WTC11 (cell line): ENCODE results near the gene USP44. TPM values are rescaled to one million over a fixed set of nuclear protein-coding genes. Genes with fewer than 3 reads are reported as not detected.

Source experiments
- ATAC-seq: fragments of 200-7000 bp; cut with Tn5 transposase; 2 replicates; pipeline ENCODE4 v1.10.0; 2021; ENCODE audit warnings: mild to moderate bottlenecking, moderate library complexity
- CTCF ChIA-PET: fragments of 300-600 bp; sonication (Branson Sonifier 250); formaldehyde crosslinking; loops from one replicate; lab custom pipeline; 2021; ENCODE audit warnings: antibody characterized with exemption; lab: Charles Lee
- POLR2A ChIA-PET: fragments of 350-600 bp; sonication (Branson Sonifier 250); formaldehyde crosslinking; loops from one replicate; lab custom pipeline; 2021; ENCODE audit warnings: antibody characterized with exemption; lab: Charles Lee
- DNase-seq: peaks from one replicate; pipeline ENCODE4 v3.0.0; 2021; ENCODE audit warnings: low spot score
- H3K27ac Mint-ChIP-seq: 2 replicates; pipeline ENCODE4 v1.8.0; 2021; ENCODE audit warnings: mixed read lengths
- H3K27me3 Mint-ChIP-seq: 2 replicates; pipeline ENCODE4 v1.8.0; 2021; ENCODE audit warnings: low read depth, mild to moderate bottlenecking, moderate library complexity, mixed read lengths
- H3K36me3 Mint-ChIP-seq: 2 replicates; pipeline ENCODE4 v1.8.0; 2021; ENCODE audit warnings: mixed read lengths
- H3K4me1 Mint-ChIP-seq: 2 replicates; pipeline ENCODE4 v1.8.0; 2022; ENCODE audit warnings: mixed read lengths
- H3K4me3 Mint-ChIP-seq: 2 replicates; pipeline ENCODE4 v1.8.0; 2021; ENCODE audit warnings: mild to moderate bottlenecking, moderate library complexity, mixed read lengths
- H3K9me3 Mint-ChIP-seq: 2 replicates; pipeline ENCODE4 v1.8.0; 2021; ENCODE audit warnings: mixed read lengths
- ATF2 ChIP-seq: sonication (generic); formaldehyde crosslinking; IDR thresholded peaks from 2 replicates; pipeline ENCODE4 v1.8.1; 2022; ENCODE audit warnings: low read depth, missing genetic modification reagents, borderline replicate concordance
- ATF3 ChIP-seq: sonication (generic); formaldehyde crosslinking; conservative IDR thresholded peaks from 2 replicates; pipeline ENCODE4 v1.8.1; 2022; ENCODE audit warnings: mild to moderate bottlenecking, missing genetic modification reagents
- E2F4 ChIP-seq: sonication (generic); formaldehyde crosslinking; IDR thresholded peaks from 2 replicates; pipeline ENCODE4 v1.8.1; 2022; ENCODE audit warnings: low read depth, mild to moderate bottlenecking, moderate library complexity, missing genetic modification reagents, borderline replicate concordance
- ETV6 ChIP-seq: sonication (generic); formaldehyde crosslinking; IDR thresholded peaks from 2 replicates; pipeline ENCODE4 v1.8.1; 2022; ENCODE audit warnings: mild to moderate bottlenecking, missing genetic modification reagents
- HMGXB4 ChIP-seq: sonication (generic); formaldehyde crosslinking; IDR thresholded peaks from 2 replicates; pipeline ENCODE4 v1.8.1; 2023; ENCODE audit warnings: mild to moderate bottlenecking, moderate library complexity, missing genetic modification reagents
- JAZF1 ChIP-seq: fragments of 250-450 bp; sonication (Bioruptor Pico); IDR thresholded peaks from 2 replicates; pipeline ENCODE4 v1.9.0; 2021; ENCODE audit warnings: moderate library complexity, mild to moderate bottlenecking, inconsistent platforms
- KAT7 ChIP-seq: sonication (generic); formaldehyde crosslinking; IDR thresholded peaks from 2 replicates; pipeline ENCODE4 v1.8.1; 2023; ENCODE audit warnings: missing genetic modification reagents, mild to moderate bottlenecking, borderline replicate concordance
- NFE2L1 ChIP-seq: sonication (generic); formaldehyde crosslinking; IDR thresholded peaks from 2 replicates; pipeline ENCODE4 v1.8.1; 2023; ENCODE audit warnings: missing genetic modification reagents
- NFYB ChIP-seq: sonication (generic); formaldehyde crosslinking; conservative IDR thresholded peaks from 2 replicates; pipeline ENCODE4 v1.8.0; 2022; ENCODE audit warnings: low read depth, missing genetic modification reagents
- NR1H2 ChIP-seq: sonication (generic); formaldehyde crosslinking; IDR thresholded peaks from 2 replicates; pipeline ENCODE4 v1.9.0; 2021; ENCODE audit warnings: mild to moderate bottlenecking, moderate library complexity, missing genetic modification reagents
- SMAD3 ChIP-seq: sonication (generic); formaldehyde crosslinking; IDR thresholded peaks from 2 replicates; pipeline ENCODE4 v1.8.0; 2022; ENCODE audit warnings: missing genetic modification reagents, mild to moderate bottlenecking, borderline replicate concordance
- TP53 ChIP-seq: sonication (generic); formaldehyde crosslinking; IDR thresholded peaks from 2 replicates; pipeline ENCODE4 v1.8.1; 2023; ENCODE audit warnings: mild to moderate bottlenecking, missing genetic modification reagents
- USF2 ChIP-seq: sonication (generic); formaldehyde crosslinking; IDR thresholded peaks from 2 replicates; pipeline ENCODE4 v1.8.1; 2023; ENCODE audit warnings: mild to moderate bottlenecking, missing genetic modification reagents, moderate library complexity
- ZBTB43 ChIP-seq: sonication (generic); formaldehyde crosslinking; IDR thresholded peaks from 2 replicates; pipeline ENCODE4 v1.8.1; 2023; ENCODE audit warnings: mild to moderate bottlenecking, missing genetic modification reagents
- ZNF281 ChIP-seq: sonication (generic); formaldehyde crosslinking; IDR thresholded peaks from 2 replicates; pipeline ENCODE4 v1.8.0; 2023; ENCODE audit warnings: mild to moderate bottlenecking, missing genetic modification reagents
- ZNF532 ChIP-seq: fragments of 250-450 bp; sonication (Bioruptor Pico); IDR thresholded peaks from 2 replicates; pipeline ENCODE4 v1.9.0; 2021; ENCODE audit warnings: mild to moderate bottlenecking, borderline replicate concordance
- ZSCAN18 ChIP-seq: fragments of 250-450 bp; sonication (Bioruptor Pico); IDR thresholded peaks from 2 replicates; pipeline ENCODE4 v2.1.2; 2022; ENCODE audit warnings: mild to moderate bottlenecking, moderate library complexity
- total RNA-seq: library from RNA; stranded (reverse); gene quantifications from 3 replicates; pipeline ENCODE4 v1.2.3, GENCODE V29; 2021

Gene USP44
- total RNA-seq, 1 experiment from 2014 or later, result 93.4 TPM

- no peak for TF ChIP-seq ZNF281 (CRISPR knock-in tag)
- TF ChIP-seq ZBTB43 (CRISPR knock-in tag), result no peak
- no peak for TF ChIP-seq NFE2L1 (CRISPR knock-in tag)
- no peak for TF ChIP-seq NFYB (CRISPR knock-in tag)
- no peak for TF ChIP-seq TP53 (CRISPR knock-in tag)
These were observed 18.4 kb downstream of the USP44 start (continued) for GRCh38 chr12:95532851-95533250.

- ATAC-seq (no peak), DNase-seq (no peak)
- Mint-ChIP-seq H3K4me3 (no peak overlapping the region), H3K27ac (peak overlapping the region; percentile 29), H3K36me3 (peaks cover 53% of the 10 kb centered on the region), H3K9me3 (no peaks in the 10 kb centered on the region), H3K4me1 (peaks cover 28% of the 10 kb centered on the region), H3K27me3 (no peaks in the 10 kb centered on the region)
- ChIA-PET POLR2A (no interaction called here), CTCF (no interaction called here)
- TF ChIP-seq NR1H2 (no peak), HMGXB4 (CRISPR knock-in tag) (no peak), NFE2L1 (CRISPR knock-in tag) (no peak), JAZF1 (CRISPR knock-in tag) (no peak), E2F4 (CRISPR knock-in tag) (no peak), KAT7 (no peak), ZNF532 (no peak), ETV6 (no peak), ZSCAN18 (no peak), ATF2 (CRISPR knock-in tag) (no peak), USF2 (no peak), TP53 (CRISPR knock-in tag) (no peak), SMAD3 (CRISPR knock-in tag) (no peak), ATF3 (CRISPR knock-in tag) (no peak)
These were observed 21.5 kb downstream of the USP44 start for GRCh38 chr12:95529693-95530225.
